Glutamatergic neuron (in vitro differentiated cells): ENCODE results near the gene ZBTB16. TPM values are rescaled to one million over a fixed set of nuclear protein-coding genes. Genes with fewer than 3 reads are reported as not detected.

ENCODE experiments used
- DNase-seq: peaks from one replicate; pipeline ENCODE4 v3.0.0; 2022
- H3K27ac Mint-ChIP-seq: one replicate; pipeline ENCODE4 v1.8.0; 2020; ENCODE audit warnings: mild to moderate bottlenecking, mixed read lengths, inconsistent platforms; ENCODE audit not compliant: unreplicated experiment
- H3K27me3 Mint-ChIP-seq: one replicate; pipeline ENCODE4 v1.8.0; 2020; ENCODE audit warnings: mild to moderate bottlenecking, moderate library complexity, mixed read lengths, inconsistent platforms; ENCODE audit not compliant: unreplicated experiment
- H3K36me3 Mint-ChIP-seq: one replicate; pipeline ENCODE4 v1.8.0; 2020; ENCODE audit warnings: mild to moderate bottlenecking, mixed read lengths, inconsistent platforms; ENCODE audit not compliant: unreplicated experiment
- H3K4me1 Mint-ChIP-seq: one replicate; pipeline ENCODE4 v1.8.0; 2020; ENCODE audit warnings: mild to moderate bottlenecking, low read depth, mixed read lengths, inconsistent platforms; ENCODE audit not compliant: unreplicated experiment
- H3K4me3 Mint-ChIP-seq: one replicate; pipeline ENCODE4 v1.8.0; 2020; ENCODE audit warnings: mild to moderate bottlenecking, mixed read lengths, inconsistent platforms; ENCODE audit not compliant: unreplicated experiment
- H3K9me3 Mint-ChIP-seq: one replicate; pipeline ENCODE4 v1.8.0; 2020; ENCODE audit warnings: mild to moderate bottlenecking, moderate library complexity, mixed read lengths, inconsistent platforms; ENCODE audit not compliant: unreplicated experiment
- CTCF ChIP-seq: fragments of 200-600 bp; sonication (generic); IDR thresholded peaks from one replicate; pipeline ENCODE4 v1.5.0; 2021; ENCODE audit not compliant: partially characterized antibody, unreplicated experiment
- total RNA-seq: library from RNA; stranded (reverse); fragmentation: NEBNext Ultra II Directional; extraction: Animal tissue kit (Norgen Biotek cat#: 25700); gene quantifications from one replicate; pipeline ENCODE4 v1.2.1, GENCODE V29; 2021; ENCODE audit not compliant: unreplicated experiment

The ZBTB16 gene
- total RNA-seq, 1 donor from 2014 or later: 9.0 TPM

GRCh38 chr11:114064216-114064615 is 4.7 kb downstream of the ZBTB16 start:
- TF ChIP-seq CTCF: no peak
- Mint-ChIP-seq H3K36me3 (no peaks in the 10 kb centered on the region), H3K9me3 (peaks cover 3% of the 10 kb centered on the region), H3K27me3 (peaks cover 5% of the 10 kb centered on the region), H3K4me3 (no peak overlapping the region), H3K27ac (no peak overlapping the region), H3K4me1 (peaks cover 8% of the 10 kb centered on the region)
- DNase-seq: no peak

GRCh38 chr11:114065094-114065493 is 5.6 kb downstream of the ZBTB16 start:
- Mint-ChIP-seq H3K4me3 (no peak overlapping the region), H3K9me3 (peaks cover 3% of the 10 kb centered on the region), H3K27ac (no peak overlapping the region), H3K4me1 (peaks cover 8% of the 10 kb centered on the region), H3K27me3 (peaks cover 3% of the 10 kb centered on the region), H3K36me3 (no peaks in the 10 kb centered on the region)
- no peak for DNase-seq
- no peak for TF ChIP-seq CTCF

- DNase-seq: no peak
- Mint-ChIP-seq H3K4me1 (peaks cover 8% of the 10 kb centered on the region), H3K27me3 (peaks cover 2% of the 10 kb centered on the region), H3K9me3 (peaks cover 2% of the 10 kb centered on the region), H3K27ac (no peak overlapping the region), H3K36me3 (no peaks in the 10 kb centered on the region), H3K4me3 (no peak overlapping the region)
- TF ChIP-seq CTCF: no peak
Measured at GRCh38 chr11:114066046-114066648, 6.6 kb downstream of the ZBTB16 start.

GRCh38 chr11:114068327-114068726 is 8.8 kb downstream of the ZBTB16 start:
- Mint-ChIP-seq H3K27me3 (no peaks in the 10 kb centered on the region), H3K4me1 (peaks cover 3% of the 10 kb centered on the region), H3K9me3 (peaks cover 2% of the 10 kb centered on the region), H3K27ac (no peak overlapping the region), H3K4me3 (no peak overlapping the region), H3K36me3 (no peaks in the 10 kb centered on the region)
- no peak for DNase-seq
- TF ChIP-seq CTCF: no peak

GRCh38 chr11:114070464-114071139 is 11.1 kb downstream of the ZBTB16 start:
- Mint-ChIP-seq H3K9me3 (peaks cover 2% of the 10 kb centered on the region), H3K36me3 (no peaks in the 10 kb centered on the region), H3K4me1 (peaks cover 3% of the 10 kb centered on the region), H3K27me3 (no peaks in the 10 kb centered on the region), H3K27ac (no peak overlapping the region), H3K4me3 (no peak overlapping the region)
- DNase-seq: no peak
- TF ChIP-seq CTCF: no peak
